WTC11 (cell line): ENCODE results near the gene VGLL1. TPM values are rescaled to one million over a fixed set of nuclear protein-coding genes. Genes with fewer than 3 reads are reported as not detected.

Experiments
- ATAC-seq: fragments of 200-7000 bp; cut with Tn5 transposase; 2 replicates; pipeline ENCODE4 v1.10.0; 2021; ENCODE audit warnings: mild to moderate bottlenecking, moderate library complexity
- CTCF ChIA-PET: fragments of 300-600 bp; sonication (Branson Sonifier 250); formaldehyde crosslinking; loops from one replicate; lab custom pipeline; 2021; ENCODE audit warnings: antibody characterized with exemption; lab: Charles Lee
- POLR2A ChIA-PET: fragments of 350-600 bp; sonication (Branson Sonifier 250); formaldehyde crosslinking; loops from one replicate; lab custom pipeline; 2021; ENCODE audit warnings: antibody characterized with exemption; lab: Charles Lee
- DNase-seq: peaks from one replicate; pipeline ENCODE4 v3.0.0; 2021; ENCODE audit warnings: low spot score
- H3K27ac Mint-ChIP-seq: 2 replicates; pipeline ENCODE4 v1.8.0; 2021; ENCODE audit warnings: mixed read lengths
- H3K27me3 Mint-ChIP-seq: 2 replicates; pipeline ENCODE4 v1.8.0; 2021; ENCODE audit warnings: low read depth, mild to moderate bottlenecking, moderate library complexity, mixed read lengths
- H3K36me3 Mint-ChIP-seq: 2 replicates; pipeline ENCODE4 v1.8.0; 2021; ENCODE audit warnings: mixed read lengths
- H3K4me1 Mint-ChIP-seq: 2 replicates; pipeline ENCODE4 v1.8.0; 2022; ENCODE audit warnings: mixed read lengths
- H3K4me3 Mint-ChIP-seq: 2 replicates; pipeline ENCODE4 v1.8.0; 2021; ENCODE audit warnings: mild to moderate bottlenecking, moderate library complexity, mixed read lengths
- H3K9me3 Mint-ChIP-seq: 2 replicates; pipeline ENCODE4 v1.8.0; 2021; ENCODE audit warnings: mixed read lengths
- EMX1 ChIP-seq: fragments of 250-450 bp; sonication (Bioruptor Pico); IDR thresholded peaks from 2 replicates; pipeline ENCODE4 v1.8.0; 2021; ENCODE audit warnings: mild to moderate bottlenecking
- FOXK1 ChIP-seq: sonication (generic); formaldehyde crosslinking; IDR thresholded peaks from 2 replicates; pipeline ENCODE4 v1.8.0; 2022; ENCODE audit warnings: mild to moderate bottlenecking, moderate library complexity, missing genetic modification reagents
- JUN ChIP-seq: sonication (generic); formaldehyde crosslinking; IDR thresholded peaks from 2 replicates; pipeline ENCODE4 v1.8.0; 2023; ENCODE audit warnings: mild to moderate bottlenecking, missing genetic modification reagents
- NFATC4 ChIP-seq: fragments of 250-450 bp; sonication (Bioruptor Pico); IDR thresholded peaks from 2 replicates; pipeline ENCODE4 v1.9.0; 2021; ENCODE audit warnings: mild to moderate bottlenecking
- NR1H2 ChIP-seq: sonication (generic); formaldehyde crosslinking; IDR thresholded peaks from 2 replicates; pipeline ENCODE4 v1.9.0; 2021; ENCODE audit warnings: mild to moderate bottlenecking, moderate library complexity, missing genetic modification reagents
- SMAD3 ChIP-seq: sonication (generic); formaldehyde crosslinking; IDR thresholded peaks from 2 replicates; pipeline ENCODE4 v1.8.0; 2022; ENCODE audit warnings: missing genetic modification reagents, mild to moderate bottlenecking, borderline replicate concordance
- ZNF121 ChIP-seq: sonication (generic); formaldehyde crosslinking; IDR thresholded peaks from 2 replicates; pipeline ENCODE4 v1.8.0; 2023; ENCODE audit warnings: missing genetic modification reagents
- total RNA-seq: library from RNA; stranded (reverse); gene quantifications from 3 replicates; pipeline ENCODE4 v1.2.3, GENCODE V29; 2021
- TF ChIP-seq, protein P1 (sequence below): sonication (generic); formaldehyde crosslinking; IDR thresholded peaks from 2 replicates; pipeline ENCODE4 v1.8.0; 2022; ENCODE audit warnings: mild to moderate bottlenecking, missing genetic modification reagents
- TF ChIP-seq, protein P2 (sequence below): sonication (generic); formaldehyde crosslinking; IDR thresholded peaks from 2 replicates; pipeline ENCODE4 v1.8.1; 2022; ENCODE audit warnings: missing genetic modification reagents, borderline replicate concordance
- TF ChIP-seq, protein P3 (sequence below): sonication (generic); formaldehyde crosslinking; IDR thresholded peaks from 2 replicates; pipeline ENCODE4 v1.8.0; 2023; ENCODE audit warnings: missing genetic modification reagents, mild to moderate bottlenecking, borderline replicate concordance
- TF ChIP-seq, protein P4 (sequence below): sonication (generic); formaldehyde crosslinking; IDR thresholded peaks from 2 replicates; pipeline ENCODE4 v1.8.0; 2023; ENCODE audit warnings: missing genetic modification reagents
- TF ChIP-seq, protein P5 (sequence below): fragments of 250-450 bp; sonication (Bioruptor Pico); IDR thresholded peaks from 2 replicates; pipeline ENCODE4 v1.9.0; 2021; ENCODE audit warnings: mild to moderate bottlenecking

Gene VGLL1
- total RNA-seq, 1 experiment from 2014 or later, result not detected

DNA sequence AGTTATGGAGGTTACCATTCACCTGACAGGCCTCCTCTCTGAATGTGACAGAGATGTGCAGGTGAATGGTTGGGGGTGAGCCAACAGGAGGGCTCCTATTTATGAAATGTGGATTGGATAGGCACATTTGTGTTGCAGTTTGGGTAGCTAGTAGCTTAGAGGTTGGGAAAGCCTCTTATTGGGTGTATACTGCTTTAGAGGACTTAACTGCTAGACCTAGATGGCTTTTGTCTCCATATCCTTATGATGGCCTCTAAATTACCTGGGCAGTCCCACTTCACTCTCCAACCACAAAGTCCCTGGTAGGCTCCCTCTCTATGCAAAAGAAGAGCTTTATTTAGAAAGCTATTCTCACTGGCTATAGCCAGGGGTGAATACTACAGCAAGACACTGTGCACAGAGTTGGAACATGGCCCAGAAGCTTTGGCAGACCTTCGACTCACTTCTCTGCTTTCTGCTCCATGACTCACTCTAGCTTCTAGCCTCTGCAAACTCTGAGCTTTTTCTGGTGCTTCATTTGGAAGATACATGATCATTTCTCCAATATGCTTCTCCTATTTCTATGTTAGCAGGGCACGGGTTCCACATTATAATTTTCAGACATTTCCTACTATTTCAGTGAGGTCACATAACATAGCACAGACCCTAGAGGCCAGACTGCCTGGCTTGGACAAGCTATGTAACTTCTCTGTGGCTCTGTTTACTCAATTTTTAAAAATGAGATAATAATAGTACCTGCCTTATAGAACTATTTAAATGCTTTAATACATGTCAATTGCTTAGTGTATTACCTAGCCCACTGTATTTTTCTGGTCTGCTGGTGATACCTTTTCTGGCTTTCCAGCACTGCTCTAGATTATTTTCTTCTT, 6.0 kb upstream of the VGLL1 start:
- no peak overlapping the region for H3K27ac Mint-ChIP-seq
- no peak overlapping the region for H3K4me3 Mint-ChIP-seq
- POLR2A ChIA-PET, result no interaction called here
- TF ChIP-seq, protein P1, sequence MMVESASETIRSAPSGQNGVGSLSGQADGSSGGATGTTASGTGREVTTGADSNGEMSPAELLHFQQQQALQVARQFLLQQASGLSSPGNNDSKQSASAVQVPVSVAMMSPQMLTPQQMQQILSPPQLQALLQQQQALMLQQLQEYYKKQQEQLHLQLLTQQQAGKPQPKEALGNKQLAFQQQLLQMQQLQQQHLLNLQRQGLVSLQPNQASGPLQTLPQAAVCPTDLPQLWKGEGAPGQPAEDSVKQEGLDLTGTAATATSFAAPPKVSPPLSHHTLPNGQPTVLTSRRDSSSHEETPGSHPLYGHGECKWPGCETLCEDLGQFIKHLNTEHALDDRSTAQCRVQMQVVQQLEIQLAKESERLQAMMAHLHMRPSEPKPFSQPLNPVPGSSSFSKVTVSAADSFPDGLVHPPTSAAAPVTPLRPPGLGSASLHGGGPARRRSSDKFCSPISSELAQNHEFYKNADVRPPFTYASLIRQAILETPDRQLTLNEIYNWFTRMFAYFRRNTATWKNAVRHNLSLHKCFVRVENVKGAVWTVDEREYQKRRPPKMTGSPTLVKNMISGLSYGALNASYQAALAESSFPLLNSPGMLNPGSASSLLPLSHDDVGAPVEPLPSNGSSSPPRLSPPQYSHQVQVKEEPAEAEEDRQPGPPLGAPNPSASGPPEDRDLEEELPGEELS, result no peak
- TF ChIP-seq, protein P2, sequence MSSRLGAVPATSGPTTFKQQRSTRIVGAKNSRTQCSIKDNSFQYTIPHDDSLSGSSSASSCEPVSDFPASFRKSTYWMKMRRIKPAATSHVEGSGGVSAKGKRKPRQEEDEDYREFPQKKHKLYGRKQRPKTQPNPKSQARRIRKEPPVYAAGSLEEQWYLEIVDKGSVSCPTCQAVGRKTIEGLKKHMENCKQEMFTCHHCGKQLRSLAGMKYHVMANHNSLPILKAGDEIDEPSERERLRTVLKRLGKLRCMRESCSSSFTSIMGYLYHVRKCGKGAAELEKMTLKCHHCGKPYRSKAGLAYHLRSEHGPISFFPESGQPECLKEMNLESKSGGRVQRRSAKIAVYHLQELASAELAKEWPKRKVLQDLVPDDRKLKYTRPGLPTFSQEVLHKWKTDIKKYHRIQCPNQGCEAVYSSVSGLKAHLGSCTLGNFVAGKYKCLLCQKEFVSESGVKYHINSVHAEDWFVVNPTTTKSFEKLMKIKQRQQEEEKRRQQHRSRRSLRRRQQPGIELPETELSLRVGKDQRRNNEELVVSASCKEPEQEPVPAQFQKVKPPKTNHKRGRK, result no peak
- no peak for TF ChIP-seq EMX1
- TF ChIP-seq, protein P3, sequence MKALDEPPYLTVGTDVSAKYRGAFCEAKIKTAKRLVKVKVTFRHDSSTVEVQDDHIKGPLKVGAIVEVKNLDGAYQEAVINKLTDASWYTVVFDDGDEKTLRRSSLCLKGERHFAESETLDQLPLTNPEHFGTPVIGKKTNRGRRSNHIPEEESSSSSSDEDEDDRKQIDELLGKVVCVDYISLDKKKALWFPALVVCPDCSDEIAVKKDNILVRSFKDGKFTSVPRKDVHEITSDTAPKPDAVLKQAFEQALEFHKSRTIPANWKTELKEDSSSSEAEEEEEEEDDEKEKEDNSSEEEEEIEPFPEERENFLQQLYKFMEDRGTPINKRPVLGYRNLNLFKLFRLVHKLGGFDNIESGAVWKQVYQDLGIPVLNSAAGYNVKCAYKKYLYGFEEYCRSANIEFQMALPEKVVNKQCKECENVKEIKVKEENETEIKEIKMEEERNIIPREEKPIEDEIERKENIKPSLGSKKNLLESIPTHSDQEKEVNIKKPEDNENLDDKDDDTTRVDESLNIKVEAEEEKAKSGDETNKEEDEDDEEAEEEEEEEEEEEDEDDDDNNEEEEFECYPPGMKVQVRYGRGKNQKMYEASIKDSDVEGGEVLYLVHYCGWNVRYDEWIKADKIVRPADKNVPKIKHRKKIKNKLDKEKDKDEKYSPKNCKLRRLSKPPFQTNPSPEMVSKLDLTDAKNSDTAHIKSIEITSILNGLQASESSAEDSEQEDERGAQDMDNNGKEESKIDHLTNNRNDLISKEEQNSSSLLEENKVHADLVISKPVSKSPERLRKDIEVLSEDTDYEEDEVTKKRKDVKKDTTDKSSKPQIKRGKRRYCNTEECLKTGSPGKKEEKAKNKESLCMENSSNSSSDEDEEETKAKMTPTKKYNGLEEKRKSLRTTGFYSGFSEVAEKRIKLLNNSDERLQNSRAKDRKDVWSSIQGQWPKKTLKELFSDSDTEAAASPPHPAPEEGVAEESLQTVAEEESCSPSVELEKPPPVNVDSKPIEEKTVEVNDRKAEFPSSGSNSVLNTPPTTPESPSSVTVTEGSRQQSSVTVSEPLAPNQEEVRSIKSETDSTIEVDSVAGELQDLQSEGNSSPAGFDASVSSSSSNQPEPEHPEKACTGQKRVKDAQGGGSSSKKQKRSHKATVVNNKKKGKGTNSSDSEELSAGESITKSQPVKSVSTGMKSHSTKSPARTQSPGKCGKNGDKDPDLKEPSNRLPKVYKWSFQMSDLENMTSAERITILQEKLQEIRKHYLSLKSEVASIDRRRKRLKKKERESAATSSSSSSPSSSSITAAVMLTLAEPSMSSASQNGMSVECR, result no peak
- TF ChIP-seq FOXK1 (CRISPR knock-in tag), result no peak
- TF ChIP-seq, protein P4, sequence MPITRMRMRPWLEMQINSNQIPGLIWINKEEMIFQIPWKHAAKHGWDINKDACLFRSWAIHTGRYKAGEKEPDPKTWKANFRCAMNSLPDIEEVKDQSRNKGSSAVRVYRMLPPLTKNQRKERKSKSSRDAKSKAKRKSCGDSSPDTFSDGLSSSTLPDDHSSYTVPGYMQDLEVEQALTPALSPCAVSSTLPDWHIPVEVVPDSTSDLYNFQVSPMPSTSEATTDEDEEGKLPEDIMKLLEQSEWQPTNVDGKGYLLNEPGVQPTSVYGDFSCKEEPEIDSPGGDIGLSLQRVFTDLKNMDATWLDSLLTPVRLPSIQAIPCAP, result no peak
- no peak for TF ChIP-seq JUN (CRISPR knock-in tag)
- ATAC-seq (no peak), DNase-seq (no peak)
- H3K27me3 Mint-ChIP-seq, result peaks cover 5% of the 10 kb centered on the region; the same call in 1 of the 2 replicates
- no peaks in the 10 kb centered on the region for H3K36me3 Mint-ChIP-seq
- no peaks in the 10 kb centered on the region for H3K9me3 Mint-ChIP-seq
- H3K4me1 Mint-ChIP-seq, result peaks cover 8% of the 10 kb centered on the region
- CTCF ChIA-PET, result no interaction called here

DNA sequence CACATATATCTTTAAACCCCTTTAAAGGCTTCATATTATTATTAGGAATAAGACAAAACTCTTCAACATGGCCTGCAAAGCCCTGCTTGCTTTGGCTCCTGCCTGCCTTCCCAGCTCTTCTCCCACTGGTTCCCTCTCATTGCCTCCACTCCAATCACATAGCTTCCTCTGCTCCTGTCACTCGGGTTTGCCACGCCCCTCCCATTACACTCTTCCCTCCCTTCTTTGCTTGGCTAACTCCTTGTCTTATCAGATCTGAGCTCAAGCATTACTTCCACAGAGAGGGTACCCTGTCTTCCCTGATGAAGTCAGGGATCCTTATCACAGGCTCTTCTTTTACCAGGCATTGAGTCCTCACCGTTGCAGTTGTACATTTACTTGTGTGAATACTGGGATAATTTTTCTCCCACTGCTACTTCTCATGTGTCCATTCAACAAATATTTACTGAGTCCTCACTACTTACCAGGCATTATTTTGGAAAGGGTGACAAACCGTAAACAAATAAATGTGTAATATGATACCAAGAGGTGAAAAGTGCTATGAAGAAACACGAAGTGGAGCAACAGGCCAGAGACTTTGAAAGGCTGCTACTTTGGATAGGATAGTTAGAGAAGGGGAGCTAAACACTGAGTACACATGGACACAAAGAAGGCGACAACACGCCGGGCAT, 3.2 kb upstream of the VGLL1 start:
- Mint-ChIP-seq H3K36me3 (no peaks in the 10 kb centered on the region), H3K9me3 (no peaks in the 10 kb centered on the region), H3K27me3 (peaks cover 5% of the 10 kb centered on the region; the same call in 1 of the 2 replicates), H3K4me3 (no peak overlapping the region), H3K4me1 (peaks cover 8% of the 10 kb centered on the region), H3K27ac (no peak overlapping the region)
- ATAC-seq (peak; percentile 80), DNase-seq (peak; percentile 13)
- POLR2A ChIA-PET, result no interaction called here
- CTCF ChIA-PET, result no interaction called here
- TF ChIP-seq ZNF121 (CRISPR knock-in tag), result no peak
- TF ChIP-seq SMAD3 (CRISPR knock-in tag), result no peak
- TF ChIP-seq NFATC4 (CRISPR knock-in tag), result no peak
- TF ChIP-seq NR1H2, result no peak
- TF ChIP-seq, protein P1, result no peak
- TF ChIP-seq, protein P3, result no peak
- TF ChIP-seq, protein P5, sequence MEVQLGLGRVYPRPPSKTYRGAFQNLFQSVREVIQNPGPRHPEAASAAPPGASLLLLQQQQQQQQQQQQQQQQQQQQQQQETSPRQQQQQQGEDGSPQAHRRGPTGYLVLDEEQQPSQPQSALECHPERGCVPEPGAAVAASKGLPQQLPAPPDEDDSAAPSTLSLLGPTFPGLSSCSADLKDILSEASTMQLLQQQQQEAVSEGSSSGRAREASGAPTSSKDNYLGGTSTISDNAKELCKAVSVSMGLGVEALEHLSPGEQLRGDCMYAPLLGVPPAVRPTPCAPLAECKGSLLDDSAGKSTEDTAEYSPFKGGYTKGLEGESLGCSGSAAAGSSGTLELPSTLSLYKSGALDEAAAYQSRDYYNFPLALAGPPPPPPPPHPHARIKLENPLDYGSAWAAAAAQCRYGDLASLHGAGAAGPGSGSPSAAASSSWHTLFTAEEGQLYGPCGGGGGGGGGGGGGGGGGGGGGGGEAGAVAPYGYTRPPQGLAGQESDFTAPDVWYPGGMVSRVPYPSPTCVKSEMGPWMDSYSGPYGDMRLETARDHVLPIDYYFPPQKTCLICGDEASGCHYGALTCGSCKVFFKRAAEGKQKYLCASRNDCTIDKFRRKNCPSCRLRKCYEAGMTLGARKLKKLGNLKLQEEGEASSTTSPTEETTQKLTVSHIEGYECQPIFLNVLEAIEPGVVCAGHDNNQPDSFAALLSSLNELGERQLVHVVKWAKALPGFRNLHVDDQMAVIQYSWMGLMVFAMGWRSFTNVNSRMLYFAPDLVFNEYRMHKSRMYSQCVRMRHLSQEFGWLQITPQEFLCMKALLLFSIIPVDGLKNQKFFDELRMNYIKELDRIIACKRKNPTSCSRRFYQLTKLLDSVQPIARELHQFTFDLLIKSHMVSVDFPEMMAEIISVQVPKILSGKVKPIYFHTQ, result no peak
